ENCODE measurements around the gene EPS8L2.

EPS8L2 gene

GRCh38 chr11:690738-691633 lies 15.0 kb upstream of the EPS8L2 start:
- no peak for DNase-seq

- DNase-seq = no peak
These were observed 14.1 kb upstream of the EPS8L2 start for GRCh38 chr11:691710-692590.

GRCh38 chr11:692824-693414 lies 13.1 kb upstream of the EPS8L2 start:
- no peak for DNase-seq

- no peak for DNase-seq
These were observed 12.6 kb upstream of the EPS8L2 start for GRCh38 chr11:693415-693831.

GRCh38 chr11:693887-694562 lies 12.0 kb upstream of the EPS8L2 start:
- DNase-seq = no peak

GRCh38 chr11:694563-695287 lies 11.3 kb upstream of the EPS8L2 start, which contains the start of gene DEAF1:
TSS of gene DEAF1 (minus strand) at chr11:695222. CDS start at chr11:695047, 175 bp downstream.
- DNase-seq = peak; percentile 99

- DNase-seq = no peak
These were observed 10.8 kb upstream of the EPS8L2 start for GRCh38 chr11:695288-695537.

GRCh38 chr11:695538-696248 lies 10.3 kb upstream of the EPS8L2 start, which contains the start of gene TMEM80:
TSS of gene TMEM80 (plus strand) at chr11:695816. CDS start at chr11:695828, 12 bp downstream.
- DNase-seq = peak; percentile 99

GRCh38 chr11:696955-697491 lies 9.0 kb upstream of the EPS8L2 start:
- no peak for DNase-seq

GRCh38 chr11:697811-698311 lies 8.2 kb upstream of the EPS8L2 start:
- no peak for DNase-seq

- DNase-seq = no peak
These were observed 7.4 kb upstream of the EPS8L2 start for GRCh38 chr11:698493-699115.

GRCh38 chr11:699116-699508 lies 6.9 kb upstream of the EPS8L2 start:
- DNase-seq = no peak

- DNase-seq = no peak
These were observed 6.3 kb upstream of the EPS8L2 start for GRCh38 chr11:699753-700152.

- no peak for DNase-seq
These were observed 4.1 kb upstream of the EPS8L2 start for GRCh38 chr11:701741-702461.

GRCh38 chr11:702462-703461 lies 3.3 kb upstream of the EPS8L2 start:
- DNase-seq = no peak

GRCh38 chr11:703506-703905 lies 2.5 kb upstream of the EPS8L2 start:
- DNase-seq = no peak

GRCh38 chr11:704228-704674 lies 1.8 kb upstream of the EPS8L2 start:
- DNase-seq = no peak
